K562 (cell line): ENCODE results near the gene MSTO1. TPM values are rescaled to one million over a fixed set of nuclear protein-coding genes. Genes with fewer than 3 reads are reported as not detected.
"Not testable (repeated sequence)": the region's sequence is repeated elsewhere in the genome, so short reads cannot be mapped to it uniquely, and the experiment has no call there.

ENCODE experiments used
- ATAC-seq: fragments of 200-7000 bp; cut with Tn5 transposase; 3 replicates; pipeline ENCODE4 v1.9.1; 2020; ENCODE audit warnings: moderate library complexity
- BruUV-seq: library from RNA; stranded (reverse); fragments of 400-500 nt; replicated peaks from 2 replicates; lab custom pipeline; 2021; lab: Mats Ljungman, UMichigan
- CTCF ChIA-PET: fragments of 300-600 bp; formaldehyde crosslinking; extraction: SDS; loops from one replicate; lab custom pipeline; 2021; ENCODE audit warnings: low intra/inter-chr PET ratio; lab: Yijun Ruan, JAX
- POLR2A ChIA-PET: fragments of 300-600, 350-650 bp; sonication (Branson Sonifier 250); formaldehyde crosslinking; extraction: SDS; loops from one replicate; lab custom pipeline; 2021; ENCODE audit warnings: antibody characterized with exemption, inconsistent platforms; lab: Yijun Ruan, JAX
- DNase-seq, 4 experiments: peaks; one replicate each; pipeline versions ENCODE4 v3.0.0 to v3.0.0-alpha.2; 2011 to 2018; ENCODE audit warnings: low spot score in 3 of 4, mixed read lengths in 3 of 4; ENCODE audit errors: extremely low read depth in 1 of 4
- FAIRE-seq: peaks from 2 replicates; lab custom pipeline; 2011; peaks lifted over from hg19 to GRCh38; lab: Jason Lieb, UNC
- H2AFZ ChIP-seq: 2 replicates; pipeline ENCODE4 v1.6.0; 2011; ENCODE audit warnings: low read depth, low read length, control low read depth, inconsistent platforms
- H3K27ac ChIP-seq: fragments of 200-600 bp; 3 replicates; pipeline ENCODE4 v1.8.0; 2011; ENCODE audit warnings: low read depth, mild to moderate bottlenecking, control low read depth, inconsistent platforms, low read length, moderate library complexity, mixed read lengths; ENCODE audit errors: extremely low read depth
- H3K27me3 ChIP-seq, 2 experiments: fragments of 300-600 bp in 1 of 2; 2 replicates in 1 of 2; 3 replicates in 1 of 2; pipeline versions ENCODE4 v1.6.0 to v1.8.0; 2011; ENCODE audit warnings: inconsistent platforms in 2 of 2, low read length in 2 of 2, mild to moderate bottlenecking in 1 of 2, mixed read lengths in 1 of 2, moderate library complexity in 1 of 2; ENCODE audit not compliant: control insufficient read depth in 2 of 2, insufficient read depth in 2 of 2
- H3K36me3 ChIP-seq: fragments of 300-600 bp; 3 replicates; pipeline ENCODE4 v1.8.0; 2011; ENCODE audit warnings: mild to moderate bottlenecking, low read length, inconsistent platforms; ENCODE audit not compliant: control insufficient read depth, insufficient read depth
- H3K4me1 ChIP-seq, 2 experiments: fragments of 200-600 bp in 1 of 2; replicated peaks in 1 of 2; 2 replicates in 1 of 2; 3 replicates in 1 of 2; pipeline versions ENCODE4 v1.5.1 to v1.8.0; 2011; ENCODE audit warnings: inconsistent platforms in 2 of 2, low read length in 2 of 2, mild to moderate bottlenecking in 1 of 2, mixed read lengths in 1 of 2, moderate library complexity in 1 of 2; ENCODE audit not compliant: control insufficient read depth in 2 of 2, insufficient read depth in 2 of 2
- H3K4me2 ChIP-seq: 2 replicates; pipeline ENCODE4 v1.6.1; 2011; ENCODE audit warnings: low read length, control low read depth, inconsistent platforms, mixed read lengths; ENCODE audit not compliant: insufficient read depth
- H3K4me3 ChIP-seq: fragments of 200-600 bp; sonication (generic), shearing (Covaris generic); 2 replicates; pipeline ENCODE4 v1.5.1; 2016; ENCODE audit warnings: control low read depth, inconsistent platforms
- H3K79me2 ChIP-seq: fragments of 200-600 bp; 3 replicates; pipeline ENCODE4 v1.8.0; 2011; ENCODE audit warnings: low read length, inconsistent platforms; ENCODE audit not compliant: control insufficient read depth, insufficient read depth
- H3K9ac ChIP-seq, 2 experiments: 2 replicates each; pipeline versions ENCODE4 v1.6.0 to v1.6.1; 2011; ENCODE audit warnings: low read depth in 2 of 2, low read length in 2 of 2, control low read depth in 1 of 2, inconsistent platforms in 1 of 2, mild to moderate bottlenecking in 1 of 2, mixed read lengths in 1 of 2; ENCODE audit not compliant: insufficient read depth in 1 of 2
- H3K9me1 ChIP-seq: one replicate; pipeline ENCODE4 v1.6.0; 2011; ENCODE audit warnings: inconsistent platforms, mild to moderate bottlenecking, low read length, moderate library complexity; ENCODE audit not compliant: control insufficient read depth, insufficient read depth
- H3K9me3 ChIP-seq: replicated peaks from 2 replicates; pipeline ENCODE4 v1.5.1; 2011; ENCODE audit warnings: low read depth, low read length, inconsistent platforms; ENCODE audit not compliant: control insufficient read depth, insufficient read depth
- H4K20me1 ChIP-seq: replicated peaks from 2 replicates; pipeline ENCODE4 v1.6.1; 2011; ENCODE audit warnings: low read length, inconsistent platforms, mixed read lengths; ENCODE audit not compliant: control insufficient read depth, insufficient read depth
- CBX1 ChIP-seq: sonication (generic); IDR thresholded peaks from 2 replicates; pipeline ENCODE4 v1.6.1; 2016; ENCODE audit warnings: antibody characterized with exemption, low read depth, mild to moderate bottlenecking
- DMBX1 ChIP-seq: fragments of 250-450 bp; sonication (Bioruptor Pico); IDR thresholded peaks from 2 replicates; pipeline ENCODE4 v1.8.0; 2022; ENCODE audit warnings: inconsistent platforms, mild to moderate bottlenecking, moderate library complexity, borderline replicate concordance
- SRF ChIP-seq, 2 experiments: fragments of 250-450, 450-650 bp in 1 of 2; sonication (Bioruptor Pico) in 1 of 2; sonication (generic) in 1 of 2; formaldehyde crosslinking; IDR thresholded peaks; 2 replicates each; pipeline versions ENCODE4 v1.5.0 to v1.5.1; 2020 to 2022; ENCODE audit warnings: mild to moderate bottlenecking in 1 of 2, missing genetic modification reagents in 1 of 2
- ZC3H8 ChIP-seq: fragments of 450-650 bp; IDR thresholded peaks from 2 replicates; pipeline ENCODE4 v1.6.1; 2017
- ZNF143 ChIP-seq: sonication (generic); formaldehyde crosslinking; IDR thresholded peaks from 2 replicates; pipeline ENCODE4 v1.9.0; 2022; ENCODE audit warnings: mild to moderate bottlenecking, missing genetic modification reagents
- ZNF282 ChIP-seq: sonication (generic); formaldehyde crosslinking; IDR thresholded peaks from 2 replicates; pipeline ENCODE4 v1.8.1; 2023; ENCODE audit warnings: missing genetic modification reagents
- ZNF586 ChIP-seq: fragments of 450-650 bp; formaldehyde crosslinking; conservative IDR thresholded peaks from 2 replicates; pipeline ENCODE4 v1.4.0; 2020; ENCODE audit warnings: mild to moderate bottlenecking, moderate library complexity
- WGBS: fragments of 100-300 bp; shearing (Covaris generic); methylation state at CpG from one replicate; pipeline ENCODE4 v1.1.6; 2016; ENCODE audit warnings: low coverage, mixed read lengths; ENCODE audit not compliant: insufficient coverage; ENCODE audit errors: missing lambda C conversion rate; 5-methylcytosine and 5-hydroxymethylcytosine counted together
- in situ Hi-C: fragments of 300-500 bp; cut with MboI; formaldehyde crosslinking; loops from 4 replicates; pipeline ENCODE4 v1.15.0; 2018; ENCODE audit warnings: inconsistent platforms, mixed read lengths
- intact Hi-C: fragments of 100-400 bp; cut with micrococcal nuclease; formaldehyde crosslinking; loops from 2 replicates; pipeline ENCODE4 v1.14.2; 2022
- polyA plus RNA-seq, 8 experiments: library from polyadenylated mRNA; depleted of rRNA in 4 of 8; stranded (reverse) in 5 of 8; unstranded in 3 of 8; fragments of >200 nt; fragmentation: Nextera tagmentation in 2 of 8; fragmentation: Illumina TruSeq in 1 of 8; extraction: Ambion mirVana in 2 of 8; extraction: Trizol in 1 of 8; gene quantifications; 2 replicates each; pipeline versions ENCODE4 v1.2.1 to v1.2.3, GENCODE V29; 2011 to 2014; ENCODE audit warnings: inconsistent platforms in 1 of 8, missing spikeins in 1 of 8
- total RNA-seq, 7 experiments: library from RNA; depleted of rRNA in 6 of 7; stranded (reverse); fragments of >200 nt in 6 of 7; fragmentation: Illumina TruSeq in 2 of 7; extraction: Trizol in 2 of 7; gene quantifications; 2 replicates each; pipeline versions ENCODE4 v1.2.1 to v1.2.3, GENCODE V29; 2011 to 2021; ENCODE audit warnings: low replicate concordance in 1 of 7
- TF ChIP-seq, protein P1 (sequence below): sonication (generic); formaldehyde crosslinking; IDR thresholded peaks from 2 replicates; pipeline ENCODE4 v1.8.1; 2023; ENCODE audit warnings: missing genetic modification reagents, mild to moderate bottlenecking, borderline replicate concordance
- TF ChIP-seq, protein P2 (sequence below), 2 experiments: fragments of 450-650 bp; conservative IDR thresholded peaks; 2 replicates each; pipeline ENCODE4 v1.6.1; 2017; ENCODE audit warnings: mild to moderate bottlenecking in 2 of 2, moderate library complexity in 2 of 2
- TF ChIP-seq, protein P3 (sequence below): fragments of 450-650 bp; IDR thresholded peaks from 2 replicates; pipeline ENCODE4 v1.6.1; 2017; ENCODE audit warnings: antibody characterized with exemption
- TF ChIP-seq, protein P4 (sequence below): fragments of 450-650 bp; IDR thresholded peaks from 2 replicates; pipeline ENCODE4 v1.6.1; 2014; ENCODE audit warnings: low read depth, mild to moderate bottlenecking, moderate library complexity, borderline replicate concordance

The MSTO1 gene
- total and polyA plus RNA-seq, 9 of the 15 experiments (the other 6 are each of a cell fraction or from before 2014, with no cell fraction given) = 18.8 to 71.1 (median 47.3) TPM

DNA sequence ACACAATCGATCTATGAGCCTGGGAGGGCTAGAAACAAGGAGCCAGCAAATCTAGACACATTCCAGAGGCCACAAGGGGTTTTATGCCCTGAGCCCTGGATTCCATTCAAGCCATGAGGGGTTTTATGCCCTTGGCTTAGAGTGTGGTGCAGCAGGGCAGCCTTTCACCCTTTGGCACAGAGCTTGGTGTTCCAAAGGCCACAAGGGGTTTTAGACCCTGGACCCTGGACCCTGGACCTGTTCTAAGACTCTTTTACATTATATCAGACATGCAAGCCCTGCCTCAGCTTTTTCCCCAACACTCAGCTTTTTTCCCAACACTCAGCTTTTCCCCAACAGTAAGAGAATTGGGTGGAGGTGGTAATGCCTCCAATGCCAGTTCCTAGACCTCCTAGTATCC, 13.3 kb downstream of the MSTO1 start (continued):
- TF ChIP-seq, protein P1, sequence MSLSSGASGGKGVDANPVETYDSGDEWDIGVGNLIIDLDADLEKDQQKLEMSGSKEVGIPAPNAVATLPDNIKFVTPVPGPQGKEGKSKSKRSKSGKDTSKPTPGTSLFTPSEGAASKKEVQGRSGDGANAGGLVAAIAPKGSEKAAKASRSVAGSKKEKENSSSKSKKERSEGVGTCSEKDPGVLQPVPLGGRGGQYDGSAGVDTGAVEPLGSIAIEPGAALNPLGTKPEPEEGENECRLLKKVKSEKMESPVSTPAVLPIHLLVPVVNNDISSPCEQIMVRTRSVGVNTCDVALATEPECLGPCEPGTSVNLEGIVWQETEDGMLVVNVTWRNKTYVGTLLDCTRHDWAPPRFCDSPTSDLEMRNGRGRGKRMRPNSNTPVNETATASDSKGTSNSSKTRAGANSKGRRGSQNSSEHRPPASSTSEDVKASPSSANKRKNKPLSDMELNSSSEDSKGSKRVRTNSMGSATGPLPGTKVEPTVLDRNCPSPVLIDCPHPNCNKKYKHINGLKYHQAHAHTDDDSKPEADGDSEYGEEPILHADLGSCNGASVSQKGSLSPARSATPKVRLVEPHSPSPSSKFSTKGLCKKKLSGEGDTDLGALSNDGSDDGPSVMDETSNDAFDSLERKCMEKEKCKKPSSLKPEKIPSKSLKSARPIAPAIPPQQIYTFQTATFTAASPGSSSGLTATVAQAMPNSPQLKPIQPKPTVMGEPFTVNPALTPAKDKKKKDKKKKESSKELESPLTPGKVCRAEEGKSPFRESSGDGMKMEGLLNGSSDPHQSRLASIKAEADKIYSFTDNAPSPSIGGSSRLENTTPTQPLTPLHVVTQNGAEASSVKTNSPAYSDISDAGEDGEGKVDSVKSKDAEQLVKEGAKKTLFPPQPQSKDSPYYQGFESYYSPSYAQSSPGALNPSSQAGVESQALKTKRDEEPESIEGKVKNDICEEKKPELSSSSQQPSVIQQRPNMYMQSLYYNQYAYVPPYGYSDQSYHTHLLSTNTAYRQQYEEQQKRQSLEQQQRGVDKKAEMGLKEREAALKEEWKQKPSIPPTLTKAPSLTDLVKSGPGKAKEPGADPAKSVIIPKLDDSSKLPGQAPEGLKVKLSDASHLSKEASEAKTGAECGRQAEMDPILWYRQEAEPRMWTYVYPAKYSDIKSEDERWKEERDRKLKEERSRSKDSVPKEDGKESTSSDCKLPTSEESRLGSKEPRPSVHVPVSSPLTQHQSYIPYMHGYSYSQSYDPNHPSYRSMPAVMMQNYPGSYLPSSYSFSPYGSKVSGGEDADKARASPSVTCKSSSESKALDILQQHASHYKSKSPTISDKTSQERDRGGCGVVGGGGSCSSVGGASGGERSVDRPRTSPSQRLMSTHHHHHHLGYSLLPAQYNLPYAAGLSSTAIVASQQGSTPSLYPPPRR (CRISPR knock-in tag) = no peak
- TF ChIP-seq DMBX1 (CRISPR knock-in tag) (no peak), ZC3H8 (no peak), ZNF143 (CRISPR knock-in tag) (no peak), CBX1 (no peak), SRF (CRISPR knock-in tag; IDR thresholded peaks at IDR 0.05) (no peak), ZNF586 (CRISPR knock-in tag) (no peak), ZNF282 (CRISPR knock-in tag) (no peak)
- TF ChIP-seq, protein P2, sequence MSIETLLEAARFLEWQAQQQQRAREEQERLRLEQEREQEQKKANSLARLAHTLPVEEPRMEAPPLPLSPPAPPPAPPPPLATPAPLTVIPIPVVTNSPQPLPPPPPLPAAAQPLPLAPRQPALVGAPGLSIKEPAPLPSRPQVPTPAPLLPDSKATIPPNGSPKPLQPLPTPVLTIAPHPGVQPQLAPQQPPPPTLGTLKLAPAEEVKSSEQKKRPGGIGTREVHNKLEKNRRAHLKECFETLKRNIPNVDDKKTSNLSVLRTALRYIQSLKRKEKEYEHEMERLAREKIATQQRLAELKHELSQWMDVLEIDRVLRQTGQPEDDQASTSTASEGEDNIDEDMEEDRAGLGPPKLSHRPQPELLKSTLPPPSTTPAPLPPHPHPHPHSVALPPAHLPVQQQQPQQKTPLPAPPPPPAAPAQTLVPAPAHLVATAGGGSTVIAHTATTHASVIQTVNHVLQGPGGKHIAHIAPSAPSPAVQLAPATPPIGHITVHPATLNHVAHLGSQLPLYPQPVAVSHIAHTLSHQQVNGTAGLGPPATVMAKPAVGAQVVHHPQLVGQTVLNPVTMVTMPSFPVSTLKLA (conservative IDR thresholded peaks at IDR 0.05) = no peak
- TF ChIP-seq, protein P3, sequence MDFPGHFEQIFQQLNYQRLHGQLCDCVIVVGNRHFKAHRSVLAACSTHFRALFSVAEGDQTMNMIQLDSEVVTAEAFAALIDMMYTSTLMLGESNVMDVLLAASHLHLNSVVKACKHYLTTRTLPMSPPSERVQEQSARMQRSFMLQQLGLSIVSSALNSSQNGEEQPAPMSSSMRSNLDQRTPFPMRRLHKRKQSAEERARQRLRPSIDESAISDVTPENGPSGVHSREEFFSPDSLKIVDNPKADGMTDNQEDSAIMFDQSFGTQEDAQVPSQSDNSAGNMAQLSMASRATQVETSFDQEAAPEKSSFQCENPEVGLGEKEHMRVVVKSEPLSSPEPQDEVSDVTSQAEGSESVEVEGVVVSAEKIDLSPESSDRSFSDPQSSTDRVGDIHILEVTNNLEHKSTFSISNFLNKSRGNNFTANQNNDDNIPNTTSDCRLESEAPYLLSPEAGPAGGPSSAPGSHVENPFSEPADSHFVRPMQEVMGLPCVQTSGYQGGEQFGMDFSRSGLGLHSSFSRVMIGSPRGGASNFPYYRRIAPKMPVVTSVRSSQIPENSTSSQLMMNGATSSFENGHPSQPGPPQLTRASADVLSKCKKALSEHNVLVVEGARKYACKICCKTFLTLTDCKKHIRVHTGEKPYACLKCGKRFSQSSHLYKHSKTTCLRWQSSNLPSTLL = no peak
- TF ChIP-seq, protein P4, sequence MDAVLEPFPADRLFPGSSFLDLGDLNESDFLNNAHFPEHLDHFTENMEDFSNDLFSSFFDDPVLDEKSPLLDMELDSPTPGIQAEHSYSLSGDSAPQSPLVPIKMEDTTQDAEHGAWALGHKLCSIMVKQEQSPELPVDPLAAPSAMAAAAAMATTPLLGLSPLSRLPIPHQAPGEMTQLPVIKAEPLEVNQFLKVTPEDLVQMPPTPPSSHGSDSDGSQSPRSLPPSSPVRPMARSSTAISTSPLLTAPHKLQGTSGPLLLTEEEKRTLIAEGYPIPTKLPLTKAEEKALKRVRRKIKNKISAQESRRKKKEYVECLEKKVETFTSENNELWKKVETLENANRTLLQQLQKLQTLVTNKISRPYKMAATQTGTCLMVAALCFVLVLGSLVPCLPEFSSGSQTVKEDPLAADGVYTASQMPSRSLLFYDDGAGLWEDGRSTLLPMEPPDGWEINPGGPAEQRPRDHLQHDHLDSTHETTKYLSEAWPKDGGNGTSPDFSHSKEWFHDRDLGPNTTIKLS = no peak

DNA sequence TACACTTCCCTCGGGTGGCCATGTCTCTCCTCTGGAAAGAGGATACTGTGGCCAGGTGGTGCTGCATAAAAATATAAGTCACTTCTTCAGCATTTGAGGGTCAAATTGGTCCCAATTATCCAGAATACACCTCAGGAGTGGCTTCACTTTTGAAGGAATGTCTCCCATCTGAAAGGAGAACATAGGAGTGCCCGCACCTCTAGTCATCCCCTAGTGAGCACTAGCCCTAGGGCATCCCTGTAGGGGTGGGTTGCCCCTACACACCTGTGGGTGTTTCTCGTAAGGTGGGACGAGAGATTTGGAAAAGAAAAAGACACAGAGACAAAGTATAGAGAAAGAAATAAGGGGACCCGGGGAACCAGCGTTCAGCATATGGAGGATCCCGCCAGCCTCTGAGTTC, 16.4 kb downstream of the MSTO1 start:
- CTCF ChIA-PET, H3K79me2 ChIP-seq, H2AFZ ChIP-seq, H3K4me1 ChIP-seq, ATAC-seq, H3K9ac ChIP-seq, DNase-seq, H3K27ac ChIP-seq, H4K20me1 ChIP-seq, H3K9me3 ChIP-seq, in situ Hi-C loops, intact Hi-C loops, H3K4me3 ChIP-seq, H3K27me3 ChIP-seq, H3K9me1 ChIP-seq, BruUV-seq, POLR2A ChIA-PET, H3K4me2 ChIP-seq, H3K36me3 ChIP-seq, FAIRE-seq: not testable (repeated sequence)
- WGBS = 5% methylated on average over 3 of the region's 7 CpGs
